ENCODE results near the gene GPR141. TPM values are rescaled to one million over a fixed set of nuclear protein-coding genes. Genes with fewer than 3 reads are reported as not detected.

GPR141 gene
- total RNA-seq, 1 experiment from 2014 or later = not detected

DNA sequence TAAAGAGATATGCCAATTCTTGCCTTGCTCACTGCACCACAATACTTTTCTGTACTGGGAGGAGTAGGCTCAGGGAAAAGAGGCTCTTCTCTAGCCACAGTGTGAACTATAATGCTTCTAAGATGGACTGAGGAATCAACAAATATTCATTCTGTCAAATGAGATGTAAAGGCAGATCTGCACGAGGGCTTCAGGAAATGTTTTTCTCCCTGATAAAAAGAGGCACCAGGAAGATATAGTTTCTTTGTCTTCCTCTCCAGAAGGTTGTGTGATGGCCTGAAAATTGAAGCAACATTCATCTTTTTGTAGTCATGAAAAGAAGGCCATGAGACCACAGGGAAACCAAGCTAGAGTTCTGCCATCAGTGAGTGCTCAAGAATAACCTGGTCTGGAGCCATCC is 85.7 kb downstream of the GPR141 start:
- Histone ChIP-seq H3K9ac (ENCODE audit: low read length) (no peak overlapping the region), H3K9me3 (ENCODE audit: low read length) (no peaks in the 10 kb centered on the region), H3K4me3 (ENCODE audit: low read length) (no peak overlapping the region), H4K20me1 (ENCODE audit: insufficient read depth, low read depth, low read length) (no peaks in the 10 kb centered on the region), H3K4me2 (ENCODE audit: low read depth, low read length, poor library complexity, severe bottlenecking) (no peak overlapping the region), H3K4me1 (ENCODE audit: low read length) (no peaks in the 10 kb centered on the region), H3K27ac (ENCODE audit: low read length) (no peak overlapping the region), H2AFZ (ENCODE audit: low read length) (no peak overlapping the region), H3K27me3 (ENCODE audit: low read length) (no peaks in the 10 kb centered on the region), H3K36me3 (ENCODE audit: insufficient read depth, low read length) (no peaks in the 10 kb centered on the region), H3K9me2 (replicated peaks; ENCODE audit: insufficient read depth, low read length) (no peaks in the 10 kb centered on the region), H3K79me2 (ENCODE audit: low read length) (no peaks in the 10 kb centered on the region)
- no peak for DNase-seq

DNA sequence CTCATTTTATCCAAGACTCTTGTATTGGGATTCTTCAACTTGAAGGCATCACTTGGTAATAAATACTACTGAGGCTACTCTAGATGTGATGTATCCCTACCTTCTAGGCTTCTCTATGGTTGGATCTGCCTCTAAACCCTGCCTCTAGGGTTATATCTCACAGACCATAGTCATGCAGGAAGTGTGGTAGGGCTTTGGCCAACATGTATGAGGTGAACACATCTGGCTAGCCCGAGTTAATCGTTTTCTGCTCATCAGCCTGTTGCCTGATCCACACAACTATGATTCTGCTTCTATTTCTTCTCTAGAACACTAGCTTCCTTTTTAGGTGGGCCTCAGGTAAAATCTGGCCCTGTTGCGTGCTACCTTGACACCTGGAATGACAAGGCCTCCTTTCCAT is 86.2 kb downstream of the GPR141 start:
- Histone ChIP-seq H3K79me2 (ENCODE audit: low read length) (no peaks in the 10 kb centered on the region), H3K36me3 (ENCODE audit: insufficient read depth, low read length) (no peaks in the 10 kb centered on the region), H3K9me3 (ENCODE audit: low read length) (no peaks in the 10 kb centered on the region), H3K27ac (ENCODE audit: low read length) (no peak overlapping the region), H4K20me1 (ENCODE audit: insufficient read depth, low read depth, low read length) (no peaks in the 10 kb centered on the region), H3K4me1 (ENCODE audit: low read length) (no peaks in the 10 kb centered on the region), H3K27me3 (ENCODE audit: low read length) (no peaks in the 10 kb centered on the region), H3K4me2 (ENCODE audit: low read depth, low read length, poor library complexity, severe bottlenecking) (no peak overlapping the region), H3K4me3 (ENCODE audit: low read length) (no peak overlapping the region), H3K9me2 (replicated peaks; ENCODE audit: insufficient read depth, low read length) (no peaks in the 10 kb centered on the region), H3K9ac (ENCODE audit: low read length) (no peak overlapping the region), H2AFZ (ENCODE audit: low read length) (no peak overlapping the region)
- DNase-seq = no peak

DNA sequence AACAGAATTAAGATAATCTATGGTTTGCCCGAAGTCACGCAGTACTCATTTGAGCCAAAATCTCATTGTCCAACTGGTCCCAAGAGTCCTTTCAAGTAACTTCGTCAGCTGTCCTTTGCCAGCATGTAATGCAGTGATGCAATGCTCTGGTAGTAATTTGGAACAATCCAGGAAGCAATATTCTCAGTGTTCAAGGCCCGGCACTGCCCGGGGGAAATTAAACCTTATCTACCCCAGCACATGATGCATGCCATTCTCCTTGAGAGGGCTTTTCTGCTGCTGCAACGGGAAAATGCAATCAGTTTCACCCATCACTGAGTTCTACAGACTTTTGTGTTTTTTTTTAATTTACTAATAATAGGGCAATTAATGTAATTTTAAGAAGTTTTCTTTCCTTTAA is 87.3 kb downstream of the GPR141 start:
- Histone ChIP-seq H3K36me3 (ENCODE audit: insufficient read depth, low read length) (no peaks in the 10 kb centered on the region), H3K9me2 (replicated peaks; ENCODE audit: insufficient read depth, low read length) (no peaks in the 10 kb centered on the region), H2AFZ (ENCODE audit: low read length) (no peak overlapping the region), H3K4me1 (ENCODE audit: low read length) (no peaks in the 10 kb centered on the region), H3K9me3 (ENCODE audit: low read length) (no peaks in the 10 kb centered on the region), H3K27me3 (ENCODE audit: low read length) (no peaks in the 10 kb centered on the region), H3K4me3 (ENCODE audit: low read length) (no peak overlapping the region), H3K4me2 (ENCODE audit: low read depth, low read length, poor library complexity, severe bottlenecking) (no peak overlapping the region), H3K9ac (ENCODE audit: low read length) (no peak overlapping the region), H3K27ac (ENCODE audit: low read length) (no peak overlapping the region), H3K79me2 (ENCODE audit: low read length) (no peaks in the 10 kb centered on the region), H4K20me1 (ENCODE audit: insufficient read depth, low read depth, low read length) (no peaks in the 10 kb centered on the region)
- DNase-seq = no peak

DNA sequence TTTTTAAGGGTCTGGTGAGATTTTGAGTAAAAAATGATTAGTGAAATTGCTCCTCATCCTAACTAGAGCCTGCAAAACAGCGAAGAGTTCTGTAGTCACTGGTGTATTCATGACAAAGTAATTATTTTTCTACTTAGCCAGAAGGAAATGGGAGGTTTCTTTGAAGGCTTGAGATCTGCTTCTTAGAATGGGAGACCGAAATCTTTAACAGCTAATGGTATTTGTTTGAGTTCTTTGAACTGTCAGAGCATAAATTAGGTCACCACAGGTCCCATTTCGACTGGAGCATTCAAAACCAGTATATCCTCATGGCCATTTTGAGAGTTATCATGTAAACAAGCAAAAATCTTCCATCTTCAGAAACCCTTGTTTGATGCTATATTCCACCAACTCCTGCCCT is 87.8 kb downstream of the GPR141 start:
- Histone ChIP-seq H3K27me3 (ENCODE audit: low read length) (no peaks in the 10 kb centered on the region), H3K9me3 (ENCODE audit: low read length) (no peaks in the 10 kb centered on the region), H3K27ac (ENCODE audit: low read length) (no peak overlapping the region), H3K79me2 (ENCODE audit: low read length) (no peaks in the 10 kb centered on the region), H3K4me1 (ENCODE audit: low read length) (no peaks in the 10 kb centered on the region), H2AFZ (ENCODE audit: low read length) (no peak overlapping the region), H3K4me3 (ENCODE audit: low read length) (no peak overlapping the region), H3K4me2 (ENCODE audit: low read depth, low read length, poor library complexity, severe bottlenecking) (no peak overlapping the region), H4K20me1 (ENCODE audit: insufficient read depth, low read depth, low read length) (no peaks in the 10 kb centered on the region), H3K36me3 (ENCODE audit: insufficient read depth, low read length) (no peaks in the 10 kb centered on the region), H3K9me2 (replicated peaks; ENCODE audit: insufficient read depth, low read length) (no peaks in the 10 kb centered on the region), H3K9ac (ENCODE audit: low read length) (no peak overlapping the region)
- DNase-seq = no peak

DNA sequence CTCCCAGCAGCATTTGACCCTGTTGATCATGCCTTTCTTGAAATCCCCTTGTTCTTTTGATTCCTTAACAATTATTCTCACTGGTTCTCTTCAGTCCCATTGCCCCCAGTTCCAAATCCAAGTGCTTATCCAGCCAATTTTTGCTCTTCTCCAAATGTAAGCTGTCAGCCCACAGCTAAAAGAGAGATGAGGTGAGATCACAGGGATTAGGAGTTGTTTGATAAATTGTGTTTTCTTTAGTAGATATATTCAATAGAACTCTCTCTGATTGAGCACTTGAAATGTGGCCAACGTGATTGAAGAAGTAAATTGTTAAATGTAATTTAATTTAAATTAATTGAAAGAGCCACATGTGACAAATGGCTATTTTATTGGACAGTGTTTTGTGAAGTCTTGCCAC is 88.2 kb downstream of the GPR141 start:
- Histone ChIP-seq H3K9me3 (ENCODE audit: low read length) (no peaks in the 10 kb centered on the region), H4K20me1 (ENCODE audit: insufficient read depth, low read depth, low read length) (no peaks in the 10 kb centered on the region), H3K4me2 (ENCODE audit: low read depth, low read length, poor library complexity, severe bottlenecking) (no peak overlapping the region), H3K4me3 (ENCODE audit: low read length) (no peak overlapping the region), H3K9ac (ENCODE audit: low read length) (no peak overlapping the region), H2AFZ (ENCODE audit: low read length) (no peak overlapping the region), H3K4me1 (ENCODE audit: low read length) (no peaks in the 10 kb centered on the region), H3K27ac (ENCODE audit: low read length) (no peak overlapping the region), H3K36me3 (ENCODE audit: insufficient read depth, low read length) (no peaks in the 10 kb centered on the region), H3K27me3 (ENCODE audit: low read length) (no peaks in the 10 kb centered on the region), H3K79me2 (ENCODE audit: low read length) (no peaks in the 10 kb centered on the region), H3K9me2 (replicated peaks; ENCODE audit: insufficient read depth, low read length) (no peaks in the 10 kb centered on the region)
- no peak for DNase-seq

DNA sequence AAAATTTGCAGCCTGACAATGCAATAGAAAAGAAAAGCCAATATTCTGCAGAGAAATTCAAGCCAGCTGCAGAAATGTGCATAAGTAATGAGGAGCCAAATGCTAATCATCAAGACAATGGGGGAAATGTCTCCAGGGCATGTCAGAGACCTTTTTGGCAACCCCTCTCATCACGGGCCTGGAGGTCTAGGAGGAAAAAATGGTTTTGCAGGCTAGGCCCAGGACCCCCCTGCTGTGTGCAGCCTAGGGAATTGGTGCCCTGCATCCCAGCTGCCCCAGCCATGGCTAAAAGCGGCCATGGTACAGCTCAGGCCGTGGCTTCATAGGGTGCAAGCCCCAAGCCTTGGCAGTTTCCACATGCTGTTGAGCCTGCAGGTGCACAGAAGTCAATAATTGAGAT is 92.4 kb downstream of the GPR141 start:
- Histone ChIP-seq H3K4me1 (ENCODE audit: low read length) (no peaks in the 10 kb centered on the region), H4K20me1 (ENCODE audit: insufficient read depth, low read depth, low read length) (no peaks in the 10 kb centered on the region), H3K4me3 (ENCODE audit: low read length) (no peak overlapping the region), H3K9me2 (replicated peaks; ENCODE audit: insufficient read depth, low read length) (no peaks in the 10 kb centered on the region), H3K36me3 (ENCODE audit: insufficient read depth, low read length) (no peaks in the 10 kb centered on the region), H3K4me2 (ENCODE audit: low read depth, low read length, poor library complexity, severe bottlenecking) (no peak overlapping the region), H3K9ac (ENCODE audit: low read length) (no peak overlapping the region), H3K9me3 (ENCODE audit: low read length) (no peaks in the 10 kb centered on the region), H3K27ac (ENCODE audit: low read length) (no peak overlapping the region), H3K79me2 (ENCODE audit: low read length) (no peaks in the 10 kb centered on the region), H2AFZ (ENCODE audit: low read length) (no peak overlapping the region), H3K27me3 (ENCODE audit: low read length) (no peaks in the 10 kb centered on the region)
- DNase-seq = no peak

DNA sequence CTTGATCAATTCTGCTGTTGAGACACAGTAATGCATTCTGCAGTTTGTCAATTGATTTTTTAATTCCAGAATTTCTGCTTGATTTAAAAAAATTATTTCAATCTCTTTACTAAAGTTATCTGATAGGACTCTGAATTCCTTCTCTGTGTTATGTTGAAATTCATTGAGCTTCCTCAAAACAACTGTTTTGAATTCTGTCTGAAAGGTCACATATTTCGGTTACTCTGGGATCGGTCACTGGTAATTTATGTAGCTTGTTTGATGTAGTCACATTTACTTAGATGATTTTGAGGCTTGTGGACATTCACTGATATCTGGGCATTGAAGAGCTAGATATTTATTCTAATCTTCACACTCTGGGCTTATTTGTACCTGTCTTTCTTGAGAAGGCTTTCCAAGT is 97.6 kb downstream of the GPR141 start:
- H3K9me2 ChIP-seq (replicated peaks; ENCODE audit: insufficient read depth, low read length) = no peaks in the 10 kb centered on the region
- no peak overlapping the region for H2AFZ ChIP-seq (ENCODE audit: low read length)
- H3K79me2 ChIP-seq (ENCODE audit: low read length) = no peaks in the 10 kb centered on the region
- H3K9me3 ChIP-seq (ENCODE audit: low read length) = no peaks in the 10 kb centered on the region
- no peak overlapping the region for H3K4me3 ChIP-seq (ENCODE audit: low read length)
- no peak overlapping the region for H3K9ac ChIP-seq (ENCODE audit: low read length)
- no peak overlapping the region for H3K27ac ChIP-seq (ENCODE audit: low read length)
- H4K20me1 ChIP-seq (ENCODE audit: insufficient read depth, low read depth, low read length) = no peaks in the 10 kb centered on the region
- no peaks in the 10 kb centered on the region for H3K27me3 ChIP-seq (ENCODE audit: low read length)
- H3K4me1 ChIP-seq (ENCODE audit: low read length) = no peaks in the 10 kb centered on the region
- H3K4me2 ChIP-seq (ENCODE audit: low read depth, low read length, poor library complexity, severe bottlenecking) = no peak overlapping the region
- DNase-seq = no peak
- no peaks in the 10 kb centered on the region for H3K36me3 ChIP-seq (ENCODE audit: insufficient read depth, low read length)

DNA sequence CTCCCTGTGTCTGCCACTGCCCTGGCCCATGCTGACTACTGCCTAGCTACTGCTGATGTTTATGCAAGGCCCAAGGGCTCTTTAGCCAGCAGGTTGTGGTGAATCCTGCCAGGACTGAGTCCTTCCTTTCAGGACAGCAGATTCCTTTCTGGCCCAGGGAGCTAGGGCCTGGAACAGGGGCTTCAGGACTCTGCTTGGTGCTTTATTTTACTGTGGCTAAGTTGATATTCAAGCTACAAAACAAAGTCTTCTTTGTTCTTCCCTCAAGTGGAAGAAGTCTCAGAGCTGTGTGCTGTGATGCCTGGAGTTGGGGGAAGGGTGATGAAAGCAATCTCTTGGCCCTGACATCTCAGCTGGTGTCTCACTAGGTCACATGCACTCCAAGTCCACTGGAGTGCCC is 98.6 kb downstream of the GPR141 start:
- H3K36me3 ChIP-seq (ENCODE audit: insufficient read depth, low read length) = no peaks in the 10 kb centered on the region
- no peak overlapping the region for H3K4me3 ChIP-seq (ENCODE audit: low read length)
- 0 out of 2 replicates have a peak, but pooled peaks cover 3% of the 10 kb centered on the region for H3K4me1 ChIP-seq (ENCODE audit: low read length)
- no peak overlapping the region for H3K4me2 ChIP-seq (ENCODE audit: low read depth, low read length, poor library complexity, severe bottlenecking)
- no peaks in the 10 kb centered on the region for H3K9me2 ChIP-seq (replicated peaks; ENCODE audit: insufficient read depth, low read length)
- no peak overlapping the region for H3K27ac ChIP-seq (ENCODE audit: low read length)
- no peak overlapping the region for H3K9ac ChIP-seq (ENCODE audit: low read length)
- no peaks in the 10 kb centered on the region for H3K9me3 ChIP-seq (ENCODE audit: low read length)
- no peaks in the 10 kb centered on the region for H3K79me2 ChIP-seq (ENCODE audit: low read length)
- no peak for DNase-seq
- H2AFZ ChIP-seq (ENCODE audit: low read length) = no peak overlapping the region
- H4K20me1 ChIP-seq (ENCODE audit: insufficient read depth, low read depth, low read length) = no peaks in the 10 kb centered on the region
- no peaks in the 10 kb centered on the region for H3K27me3 ChIP-seq (ENCODE audit: low read length)

DNA sequence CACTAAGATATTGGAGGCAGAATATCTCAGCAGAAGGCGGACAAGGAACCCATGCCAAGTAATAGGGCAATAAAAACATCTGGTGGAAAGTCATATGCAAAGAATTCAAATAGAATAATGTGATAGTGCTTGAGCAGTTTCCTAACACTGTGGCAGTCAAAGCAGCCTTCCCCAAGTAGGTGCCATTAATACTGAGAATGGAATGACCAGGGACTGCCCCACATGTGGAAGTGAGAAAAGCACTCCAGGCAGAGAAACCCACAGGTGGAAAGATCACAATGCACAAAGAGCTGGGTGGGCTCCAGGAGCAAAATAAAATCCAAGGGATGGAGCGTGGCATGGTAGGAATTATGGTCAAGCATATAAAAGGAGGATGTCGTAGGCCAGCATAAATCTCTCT is 100.4 kb downstream of the GPR141 start:
- no peaks in the 10 kb centered on the region for H3K79me2 ChIP-seq (ENCODE audit: low read length)
- H3K36me3 ChIP-seq (ENCODE audit: insufficient read depth, low read length) = no peaks in the 10 kb centered on the region
- H3K9me2 ChIP-seq (replicated peaks; ENCODE audit: insufficient read depth, low read length) = no peaks in the 10 kb centered on the region
- H3K27me3 ChIP-seq (ENCODE audit: low read length) = no peaks in the 10 kb centered on the region
- no peak overlapping the region for H3K27ac ChIP-seq (ENCODE audit: low read length)
- H4K20me1 ChIP-seq (ENCODE audit: insufficient read depth, low read depth, low read length) = no peaks in the 10 kb centered on the region
- no peaks in the 10 kb centered on the region for H3K9me3 ChIP-seq (ENCODE audit: low read length)
- no peak overlapping the region for H3K4me3 ChIP-seq (ENCODE audit: low read length)
- DNase-seq = no peak
- H3K4me1 ChIP-seq (ENCODE audit: low read length) = 0 out of 2 replicates have a peak, but pooled peaks cover 3% of the 10 kb centered on the region
- H3K4me2 ChIP-seq (ENCODE audit: low read depth, low read length, poor library complexity, severe bottlenecking) = no peak overlapping the region
- no peak overlapping the region for H3K9ac ChIP-seq (ENCODE audit: low read length)
- H2AFZ ChIP-seq (ENCODE audit: low read length) = no peak overlapping the region

Data from Karpas-422 (cell line).